IPS-15b (cell line): ENCODE data around the gene CTTNBP2.

Source experiments
- H3K27me3 ChIP-seq: one replicate; pipeline ENCODE4 v1.6.1; 2013; ENCODE audit warnings: low read length; ENCODE audit not compliant: control insufficient read depth, insufficient read depth
- H3K36me3 ChIP-seq: one replicate; pipeline ENCODE4 v1.6.1; 2013; ENCODE audit warnings: low read length; ENCODE audit not compliant: control insufficient read depth, insufficient read depth
- H3K4me1 ChIP-seq: one replicate; pipeline ENCODE4 v1.6.1; 2013; ENCODE audit warnings: mild to moderate bottlenecking, low read length; ENCODE audit not compliant: control insufficient read depth, insufficient read depth
- H3K4me3 ChIP-seq: one replicate; pipeline ENCODE4 v1.5.1; 2013; ENCODE audit warnings: low read depth, low read length
- H3K9ac ChIP-seq: one replicate; pipeline ENCODE4 v1.6.1; 2013; ENCODE audit warnings: low read depth, mild to moderate bottlenecking, low read length
- H3K9me3 ChIP-seq: one replicate; pipeline ENCODE4 v1.6.1; 2013; ENCODE audit warnings: mild to moderate bottlenecking, low read length; ENCODE audit not compliant: control insufficient read depth, insufficient read depth

CTTNBP2 gene

GRCh38 chr7:117690147-117690546 is 183.1 kb downstream of the CTTNBP2 start:
- Histone ChIP-seq H3K36me3 (no peaks in the 10 kb centered on the region), H3K27me3 (no peaks in the 10 kb centered on the region), H3K9ac (no peak overlapping the region), H3K4me1 (no peaks in the 10 kb centered on the region), H3K9me3 (no peaks in the 10 kb centered on the region), H3K4me3 (no peak overlapping the region)

DNA sequence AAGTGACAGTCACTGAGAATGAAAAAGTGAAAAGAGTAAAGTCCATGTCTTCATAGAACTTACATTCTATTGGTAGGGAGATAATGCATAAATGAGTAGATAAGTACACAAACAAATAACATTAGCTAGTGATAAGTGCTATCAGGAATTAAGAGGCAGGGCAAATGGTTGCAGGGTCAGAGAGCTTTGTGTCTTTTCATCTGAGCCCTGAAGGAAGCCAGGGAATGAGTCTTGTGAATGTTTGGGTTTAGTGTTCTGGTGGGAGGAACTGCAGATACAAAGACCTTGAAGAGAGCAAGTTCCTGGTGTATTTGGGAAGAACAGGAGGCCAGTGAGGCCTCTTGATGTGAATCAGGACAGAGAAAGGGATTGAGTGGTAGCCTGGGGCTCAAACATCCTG is 183.8 kb downstream of the CTTNBP2 start:
- Histone ChIP-seq H3K4me1 (no peaks in the 10 kb centered on the region), H3K4me3 (no peak overlapping the region), H3K36me3 (no peaks in the 10 kb centered on the region), H3K27me3 (no peaks in the 10 kb centered on the region), H3K9me3 (no peaks in the 10 kb centered on the region), H3K9ac (no peak overlapping the region)

GRCh38 chr7:117688126-117688525 is 185.1 kb downstream of the CTTNBP2 start:
- no peaks in the 10 kb centered on the region for H3K9me3 ChIP-seq
- H3K27me3 ChIP-seq, result no peaks in the 10 kb centered on the region
- no peaks in the 10 kb centered on the region for H3K4me1 ChIP-seq
- no peaks in the 10 kb centered on the region for H3K36me3 ChIP-seq
- H3K9ac ChIP-seq, result no peak overlapping the region
- no peak overlapping the region for H3K4me3 ChIP-seq

DNA sequence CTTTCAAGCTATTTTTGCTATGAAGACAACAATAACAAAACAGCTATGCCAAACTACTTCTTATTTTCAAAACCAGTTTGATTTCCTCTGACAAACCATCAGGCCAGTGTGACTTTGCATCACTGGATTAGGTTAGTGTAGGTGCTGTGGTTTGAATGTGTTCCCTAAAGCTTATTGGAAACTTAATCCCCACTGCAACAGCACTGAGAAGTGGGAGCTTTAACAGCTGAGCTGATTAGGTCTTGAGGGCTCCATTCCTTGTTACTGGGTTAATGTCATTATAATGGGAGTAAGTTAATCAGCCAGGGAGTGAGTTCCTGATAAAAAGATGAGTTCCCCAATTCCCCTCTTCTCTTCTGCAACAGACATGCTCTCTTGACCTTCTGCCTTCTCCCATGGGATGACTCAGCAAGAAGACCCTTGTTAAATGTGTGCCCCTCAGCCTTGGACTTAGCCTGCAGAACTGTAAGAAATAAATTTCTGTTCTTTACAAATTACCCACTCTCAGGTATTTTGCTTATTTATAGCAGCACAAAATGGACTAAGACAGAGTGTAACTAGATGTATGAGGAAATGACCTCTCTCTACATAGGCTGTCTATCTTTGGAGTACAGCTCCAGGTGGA is 186.8 kb downstream of the CTTNBP2 start:
- H3K4me3 ChIP-seq, result no peak overlapping the region
- no peaks in the 10 kb centered on the region for H3K9me3 ChIP-seq
- no peaks in the 10 kb centered on the region for H3K36me3 ChIP-seq
- H3K27me3 ChIP-seq, result no peaks in the 10 kb centered on the region
- no peak overlapping the region for H3K9ac ChIP-seq
- H3K4me1 ChIP-seq, result no peaks in the 10 kb centered on the region

DNA sequence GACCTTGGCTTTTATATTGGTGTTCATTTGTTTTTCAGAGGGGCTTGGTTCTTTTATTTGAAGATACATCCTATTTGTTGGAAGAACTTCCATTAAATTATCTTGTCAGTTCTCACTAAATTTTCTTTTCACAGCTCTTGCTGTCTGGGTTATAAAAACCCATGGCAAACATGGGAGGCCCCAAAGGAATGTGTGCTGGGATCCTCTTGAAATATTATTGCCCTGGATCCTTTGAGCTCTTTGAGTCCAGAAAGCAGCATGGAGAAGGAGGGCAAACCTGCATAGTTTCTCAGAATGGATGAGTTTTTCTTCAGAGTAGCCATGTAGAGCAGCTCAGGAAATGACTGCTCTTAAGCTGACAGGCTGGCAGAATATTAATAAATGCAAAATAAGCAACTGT is 187.4 kb downstream of the CTTNBP2 start:
- no peaks in the 10 kb centered on the region for H3K36me3 ChIP-seq
- no peak overlapping the region for H3K9ac ChIP-seq
- H3K27me3 ChIP-seq, result no peaks in the 10 kb centered on the region
- H3K4me1 ChIP-seq, result no peaks in the 10 kb centered on the region
- no peaks in the 10 kb centered on the region for H3K9me3 ChIP-seq
- no peak overlapping the region for H3K4me3 ChIP-seq

GRCh38 chr7:117683430-117684175 is 189.6 kb downstream of the CTTNBP2 start:
- Histone ChIP-seq H3K4me1 (no peaks in the 10 kb centered on the region), H3K36me3 (no peaks in the 10 kb centered on the region), H3K27me3 (no peaks in the 10 kb centered on the region), H3K9me3 (no peaks in the 10 kb centered on the region), H3K9ac (no peak overlapping the region), H3K4me3 (no peak overlapping the region)

DNA sequence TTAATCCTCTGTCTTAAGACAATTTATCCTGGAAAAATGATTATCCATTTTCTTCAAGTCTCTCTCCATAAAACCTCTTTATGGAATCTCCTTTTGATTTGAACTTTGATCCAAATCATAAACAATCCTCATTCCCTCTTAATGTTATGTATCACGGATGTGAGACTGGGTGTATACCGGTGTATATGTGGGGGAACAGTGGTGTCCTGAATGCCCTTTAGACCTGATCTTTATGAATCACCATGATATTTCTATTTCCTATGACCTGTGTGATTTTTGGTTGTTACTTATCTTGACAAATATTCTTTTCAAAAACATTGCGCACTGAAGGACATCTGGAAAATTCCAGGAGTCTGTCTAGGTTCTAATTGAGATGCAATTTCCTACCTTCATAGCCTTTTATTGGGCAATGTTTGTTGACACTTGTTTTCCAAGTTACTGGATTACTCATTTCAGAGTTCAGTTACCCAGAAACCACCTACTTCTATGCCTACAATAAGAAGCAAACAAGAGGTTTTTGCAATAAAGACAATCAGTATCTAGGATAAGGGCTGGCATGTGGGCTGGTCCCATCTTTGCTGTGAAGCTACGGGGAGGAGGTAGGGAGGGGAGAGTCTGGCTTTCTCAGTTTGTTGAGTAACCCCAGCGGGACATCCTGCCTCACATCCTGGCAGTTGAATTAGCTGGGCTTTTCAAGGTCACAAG is 190.4 kb downstream of the CTTNBP2 start:
- Histone ChIP-seq H3K9ac (no peak overlapping the region), H3K4me1 (no peaks in the 10 kb centered on the region), H3K4me3 (no peak overlapping the region), H3K27me3 (no peaks in the 10 kb centered on the region), H3K36me3 (no peaks in the 10 kb centered on the region), H3K9me3 (no peaks in the 10 kb centered on the region)

- no peak overlapping the region for H3K9ac ChIP-seq
- no peaks in the 10 kb centered on the region for H3K9me3 ChIP-seq
- peaks cover 18% of the 10 kb centered on the region for H3K4me1 ChIP-seq
- no peaks in the 10 kb centered on the region for H3K27me3 ChIP-seq
- H3K4me3 ChIP-seq, result no peak overlapping the region
- no peaks in the 10 kb centered on the region for H3K36me3 ChIP-seq
These were observed 194.1 kb downstream of the CTTNBP2 start for GRCh38 chr7:117679120-117679519.

- no peak overlapping the region for H3K9ac ChIP-seq
- no peaks in the 10 kb centered on the region for H3K36me3 ChIP-seq
- H3K27me3 ChIP-seq, result no peaks in the 10 kb centered on the region
- peaks cover 39% of the 10 kb centered on the region for H3K4me1 ChIP-seq
- no peak overlapping the region for H3K4me3 ChIP-seq
- H3K9me3 ChIP-seq, result no peaks in the 10 kb centered on the region
These were observed 197.5 kb downstream of the CTTNBP2 start for GRCh38 chr7:117675497-117676435.

DNA sequence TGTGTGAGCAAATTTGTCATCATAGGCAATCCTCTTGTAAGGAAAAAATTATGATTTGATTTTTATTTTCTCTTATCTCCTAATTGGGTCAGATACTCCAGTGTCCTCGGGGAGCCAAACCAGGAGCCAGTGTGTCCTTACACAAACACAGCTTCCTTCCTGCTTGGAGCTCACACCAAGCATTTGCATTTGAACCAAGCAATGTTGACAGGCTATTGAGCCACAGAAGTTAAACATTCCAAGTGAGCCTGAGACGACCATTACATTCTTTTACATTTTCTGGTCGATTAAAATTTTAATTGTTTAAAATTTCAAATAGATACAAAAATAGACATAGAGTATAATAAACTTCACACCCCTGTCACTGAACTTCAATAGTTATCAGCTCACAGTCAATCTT is 198.6 kb downstream of the CTTNBP2 start:
- Histone ChIP-seq H3K9ac (no peak overlapping the region), H3K36me3 (no peaks in the 10 kb centered on the region), H3K27me3 (no peaks in the 10 kb centered on the region), H3K4me1 (peaks cover 43% of the 10 kb centered on the region), H3K9me3 (no peaks in the 10 kb centered on the region), H3K4me3 (no peak overlapping the region)

- H3K9ac ChIP-seq, result peak overlapping the region; percentile 14
- no peaks in the 10 kb centered on the region for H3K36me3 ChIP-seq
- H3K9me3 ChIP-seq, result no peaks in the 10 kb centered on the region
- H3K27me3 ChIP-seq, result no peaks in the 10 kb centered on the region
- peak overlapping the region; percentile 40 for H3K4me3 ChIP-seq
- H3K4me1 ChIP-seq, result peaks cover 43% of the 10 kb centered on the region
These were observed 199.4 kb downstream of the CTTNBP2 start for GRCh38 chr7:117673839-117674238.
